MV-4-11 (cell line): Measurements from ENCODE around the gene KIF2A.

ENCODE experiments used
- DNase-seq: peaks from one replicate; lab custom pipeline; 2025; lab: John Stamatoyannopoulos, UW

KIF2A gene

GRCh38 chr5:62328772-62329491, 22.9 kb downstream of the KIF2A start:
- no peak for DNase-seq

- DNase-seq = no peak
Measured at GRCh38 chr5:62330302-62330701, 24.3 kb downstream of the KIF2A start.

GRCh38 chr5:62331921-62332320, 25.9 kb downstream of the KIF2A start:
- no peak for DNase-seq

- no peak for DNase-seq
Measured at GRCh38 chr5:62333250-62333794, 27.3 kb downstream of the KIF2A start.

- DNase-seq = no peak
Measured at GRCh38 chr5:62334082-62334481, 28.1 kb downstream of the KIF2A start.

GRCh38 chr5:62340392-62340791, 34.4 kb downstream of the KIF2A start:
- DNase-seq = peak; percentile 7

GRCh38 chr5:62340979-62341378, 35.0 kb downstream of the KIF2A start:
- no peak for DNase-seq

- no peak for DNase-seq
Measured at GRCh38 chr5:62341783-62342475, 35.9 kb downstream of the KIF2A start.

- DNase-seq = no peak
Measured at GRCh38 chr5:62342476-62342837, 36.5 kb downstream of the KIF2A start.

- DNase-seq = no peak
Measured at GRCh38 chr5:62343428-62343827, 37.4 kb downstream of the KIF2A start.

GRCh38 chr5:62346748-62347147, 40.7 kb downstream of the KIF2A start:
- no peak for DNase-seq

- no peak for DNase-seq
Measured at GRCh38 chr5:62347928-62348327, 41.9 kb downstream of the KIF2A start.

- no peak for DNase-seq
Measured at GRCh38 chr5:62348723-62349481, 42.9 kb downstream of the KIF2A start.

- DNase-seq = peak; percentile 36
Measured at GRCh38 chr5:62354028-62354874, 48.2 kb downstream of the KIF2A start.

GRCh38 chr5:62362701-62363100, 56.7 kb downstream of the KIF2A start:
- no peak for DNase-seq

- no peak for DNase-seq
Measured at GRCh38 chr5:62369039-62369438, 63.0 kb downstream of the KIF2A start.

GRCh38 chr5:62371409-62371808, 65.4 kb downstream of the KIF2A start:
- no peak for DNase-seq

GRCh38 chr5:62372600-62372999, 66.6 kb downstream of the KIF2A start:
- no peak for DNase-seq

- DNase-seq = no peak
Measured at GRCh38 chr5:62373382-62373781, 67.4 kb downstream of the KIF2A start.

GRCh38 chr5:62374090-62374489, 68.1 kb downstream of the KIF2A start:
- DNase-seq = no peak

GRCh38 chr5:62375627-62376026, 69.6 kb downstream of the KIF2A start:
- no peak for DNase-seq

GRCh38 chr5:62376064-62376463, 70.1 kb downstream of the KIF2A start:
- no peak for DNase-seq
